Measurements from ENCODE around the gene SMCHD1. TPM values are rescaled to one million over a fixed set of nuclear protein-coding genes. Genes with fewer than 3 reads are reported as not detected.

Gene SMCHD1
- polyA plus RNA-seq, 2 of the 4 experiments (the other 2 are of a cell fraction): 15.5 to 25.5 TPM

GRCh38 chr18:2847317-2848246 lies 192.1 kb downstream of the SMCHD1 start:
- WGBS (ENCODE audit: missing lambda C conversion rate): 3% methylated on average over 24 of the region's 80 CpGs
- ChIA-PET CTCF (no interaction called here), POLR2A (interaction anchor here (0.7 kb wide), 1 partner anchor 63 kb away, joined by 6 read pairs; no protein-coding TSS in a partner anchor)
- peak overlapping the region; percentile 49 for H3K4me3 ChIP-seq
- no peaks in the 10 kb centered on the region; the same call in 2 of the 3 replicates for H3K4me1 ChIP-seq
- no peaks in the 10 kb centered on the region for H3K9me3 ChIP-seq
- FAIRE-seq (no peak), DNase-seq (ENCODE audit: low read depth in 1 of 2, low spot score in 1 of 2) (no peak), ATAC-seq (peak; percentile 40 to 61; a peak in 5 of 6 replicates)
- peak overlapping the region in 1 of 2 experiments; percentile 46; a peak in 2 of 6 replicates for H3K27ac ChIP-seq
- no peak for TF ChIP-seq BCL3 (IDR thresholded peaks at IDR 0.05)
- no peak for TF ChIP-seq RARB (CRISPR knock-in tag; IDR thresholded peaks at IDR 0.05)
- peak; percentile 71; the same call in 1 of the 2 replicates for TF ChIP-seq HDAC2 (IDR thresholded peaks at IDR 0.05)
- no peak for TF ChIP-seq KDM5A (IDR thresholded peaks at IDR 0.05)
- no peak for TF ChIP-seq PHF8 (IDR thresholded peaks at IDR 0.05; ENCODE audit: borderline replicate concordance, low read depth)
- no peak for TF ChIP-seq NFE2L2 (conservative IDR thresholded peaks at IDR 0.05; ENCODE audit: low read length)
- H3K4me2 ChIP-seq: peak overlapping the region; percentile 94

- H3K4me2 ChIP-seq: peak overlapping the region; percentile 94
- DNase-seq (ENCODE audit: low read depth in 1 of 2, low spot score in 1 of 2): no peak
- CTCF ChIA-PET: no interaction called here
- H3K9me3 ChIP-seq: no peaks in the 10 kb centered on the region
- FAIRE-seq: no peak
- H3K4me1 ChIP-seq: no peaks in the 10 kb centered on the region; the same call in 2 of the 3 replicates
- H3K4me3 ChIP-seq: peak overlapping the region; percentile 49; the same call in 1 of the 3 replicates
- WGBS (ENCODE audit: missing lambda C conversion rate): 38% methylated on average over 17 of the region's 17 CpGs
- no peak overlapping the region for H3K27ac ChIP-seq
- ATAC-seq: no peak
- POLR2A ChIA-PET: interaction anchor here (0.7 kb wide), 1 partner anchor 62 kb away, joined by 6 read pairs; no protein-coding TSS in a partner anchor
- TF ChIP-seq FOSL2 (IDR thresholded peaks at IDR 0.05): no peak
- no peak for TF ChIP-seq FOSL2 (CRISPR knock-in tag; IDR thresholded peaks at IDR 0.05)
- no peak for TF ChIP-seq TP53 (CRISPR knock-in tag; IDR thresholded peaks at IDR 0.05)
- no peak for TF ChIP-seq ZFP36 (IDR thresholded peaks at IDR 0.05; ENCODE audit: borderline replicate concordance, partially characterized antibody)
- no peak for TF ChIP-seq FOSB (CRISPR knock-in tag; IDR thresholded peaks at IDR 0.05)
- TF ChIP-seq ZNF302 (CRISPR knock-in tag; IDR thresholded peaks at IDR 0.05): no peak
- no peak for TF ChIP-seq EHF (CRISPR knock-in tag; IDR thresholded peaks at IDR 0.05)
- no peak for TF ChIP-seq JUNB (IDR thresholded peaks at IDR 0.05)
- no peak for TF ChIP-seq REST (IDR thresholded peaks at IDR 0.05)
- TF ChIP-seq CBX2 (IDR thresholded peaks at IDR 0.05; ENCODE audit: borderline replicate concordance, low read depth): no peak
- TF ChIP-seq RCOR1 (IDR thresholded peaks at IDR 0.05; ENCODE audit: low read depth, low read length): no peak
- TF ChIP-seq EHMT2 (IDR thresholded peaks at IDR 0.05; ENCODE audit: low read depth): no peak
- no peak for TF ChIP-seq HEYL (CRISPR knock-in tag; IDR thresholded peaks at IDR 0.05)
- no peak for TF ChIP-seq NPAS2 (CRISPR knock-in tag; IDR thresholded peaks at IDR 0.05; ENCODE audit: borderline replicate concordance)
- TF ChIP-seq GATA3 (IDR thresholded peaks at IDR 0.05; ENCODE audit: borderline replicate concordance): no peak
- no peak for TF ChIP-seq ZSCAN20 (CRISPR knock-in tag; IDR thresholded peaks at IDR 0.05)
- no peak for TF ChIP-seq PBX3 (IDR thresholded peaks at IDR 0.05)
- no peak for TF ChIP-seq HOXB5 (CRISPR knock-in tag; IDR thresholded peaks at IDR 0.05)
- TF ChIP-seq RARB (CRISPR knock-in tag; IDR thresholded peaks at IDR 0.05): no peak
- TF ChIP-seq FOXS1 (CRISPR knock-in tag; IDR thresholded peaks at IDR 0.05): no peak
- TF ChIP-seq RAD21 (conservative IDR thresholded peaks at IDR 0.05 in 1 of 2, IDR thresholded peaks at IDR 0.05 in 1 of 2): no peak
Observed at GRCh38 chr18:2848247-2849246, 193.0 kb downstream of the SMCHD1 start.

Data from A549 (cell line).